ENCODE data around the gene BSG. TPM values are rescaled to one million over a fixed set of nuclear protein-coding genes. Genes with fewer than 3 reads are reported as not detected.

BSG gene
- 100 to 1,000 TPM; 167 to 168 TPM for total RNA-seq

- peaks cover 21% of the 10 kb centered on the region for H3K4me1 Mint-ChIP-seq
- peak within 1 kb of the TSS; percentile 94 for H3K27ac Mint-ChIP-seq
- peak; percentile 100 for DNase-seq
- peaks cover 4% of the 10 kb centered on the region for H3K27me3 Mint-ChIP-seq
- peak within 1 kb of the TSS; percentile 92 for H3K4me3 Mint-ChIP-seq
- H3K36me3 Mint-ChIP-seq, result peaks cover 4% of the 10 kb centered on the region
- no peaks in the 10 kb centered on the region for H3K9me3 Mint-ChIP-seq
Observed at GRCh38 chr19:572140-572742, at the start of gene BSG. Gene BSG (plus strand): TSS chr19:572596. CDS start chr19:572635, 39 bp downstream.

DNA sequence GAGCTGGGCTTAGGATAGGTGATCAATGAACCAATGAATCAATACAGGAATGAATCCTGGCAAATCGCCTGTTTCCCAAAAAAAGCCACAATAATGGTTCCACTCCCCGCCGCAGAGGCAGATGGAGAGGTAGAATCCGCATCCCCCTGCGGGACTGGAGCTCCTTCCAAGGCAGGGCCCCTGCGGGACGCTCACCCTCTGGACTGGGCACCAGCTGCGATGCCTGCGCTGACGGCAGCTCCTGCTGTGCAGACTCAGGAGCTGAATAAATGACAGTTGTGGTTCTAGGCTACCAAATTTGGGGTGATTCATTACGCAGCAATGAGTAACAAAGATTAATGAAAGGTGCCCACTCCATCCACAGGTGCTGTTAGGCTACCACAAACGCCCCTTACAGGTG is 49.7 kb upstream of the BSG start:
- Mint-ChIP-seq H3K27ac (no peak overlapping the region), H3K4me3 (no peak overlapping the region), H3K9me3 (no peaks in the 10 kb centered on the region), H3K27me3 (peaks cover 14% of the 10 kb centered on the region), H3K4me1 (peaks cover 3% of the 10 kb centered on the region), H3K36me3 (no peaks in the 10 kb centered on the region)
- no peak for DNase-seq

DNA sequence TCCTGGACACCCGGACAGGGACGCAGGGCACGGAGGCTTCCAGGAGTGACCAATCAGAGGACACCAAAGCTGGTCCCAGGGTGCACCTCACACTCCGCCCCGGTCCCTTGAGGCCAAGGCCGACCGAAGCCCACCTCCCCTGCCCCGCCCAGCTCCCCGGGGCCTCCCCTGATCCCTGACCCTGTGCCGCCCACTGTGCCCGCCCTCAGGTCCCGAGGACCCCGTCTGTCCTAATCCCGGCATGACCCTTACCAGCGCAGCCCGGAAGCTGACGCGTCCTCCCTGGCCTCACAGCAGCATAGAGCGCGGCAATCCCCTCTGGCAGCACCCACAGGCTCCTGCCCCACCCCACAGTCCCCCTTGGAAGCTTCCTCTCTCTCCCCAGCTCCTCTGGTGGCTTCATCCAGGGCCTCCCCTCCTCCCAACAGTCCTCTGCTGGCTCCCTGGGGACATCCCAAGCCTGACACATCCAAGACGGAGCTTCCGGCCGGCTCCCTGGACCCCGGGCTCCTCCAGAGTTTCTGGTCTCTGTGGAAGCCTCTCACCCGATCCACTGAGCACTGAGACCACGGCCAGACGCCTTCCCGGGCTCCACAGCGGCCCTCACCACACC is 48.2 kb upstream of the BSG start:
- H3K27ac Mint-ChIP-seq, result no peak overlapping the region
- no peaks in the 10 kb centered on the region for H3K36me3 Mint-ChIP-seq
- H3K4me1 Mint-ChIP-seq, result peaks cover 3% of the 10 kb centered on the region
- peaks cover 14% of the 10 kb centered on the region for H3K27me3 Mint-ChIP-seq
- DNase-seq, result no peak
- no peaks in the 10 kb centered on the region for H3K9me3 Mint-ChIP-seq
- H3K4me3 Mint-ChIP-seq, result no peak overlapping the region

DNA sequence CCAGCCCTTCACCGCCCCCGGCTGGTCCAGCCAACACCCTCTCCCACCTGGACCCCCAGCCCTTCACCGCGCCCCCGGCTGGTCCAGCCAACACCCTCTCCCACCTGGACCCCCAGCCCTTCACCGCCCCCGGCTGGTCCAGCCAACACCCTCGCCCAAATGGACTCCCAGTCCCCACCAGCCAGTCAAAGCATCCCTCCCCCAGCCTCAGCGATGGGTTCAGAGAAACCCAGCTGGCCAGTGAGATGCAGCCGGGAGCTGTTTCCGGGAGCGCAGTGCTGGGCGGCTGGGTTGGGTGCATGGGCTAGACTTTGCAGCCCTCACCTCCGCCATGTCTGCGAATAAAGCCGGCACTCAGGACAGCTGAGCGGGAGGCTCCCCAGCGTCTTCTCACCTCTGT is 47.4 kb upstream of the BSG start:
- Mint-ChIP-seq H3K4me1 (peaks cover 3% of the 10 kb centered on the region), H3K27ac (no peak overlapping the region), H3K9me3 (no peaks in the 10 kb centered on the region), H3K36me3 (no peaks in the 10 kb centered on the region), H3K27me3 (peaks cover 14% of the 10 kb centered on the region), H3K4me3 (no peak overlapping the region)
- no peak for DNase-seq

DNA sequence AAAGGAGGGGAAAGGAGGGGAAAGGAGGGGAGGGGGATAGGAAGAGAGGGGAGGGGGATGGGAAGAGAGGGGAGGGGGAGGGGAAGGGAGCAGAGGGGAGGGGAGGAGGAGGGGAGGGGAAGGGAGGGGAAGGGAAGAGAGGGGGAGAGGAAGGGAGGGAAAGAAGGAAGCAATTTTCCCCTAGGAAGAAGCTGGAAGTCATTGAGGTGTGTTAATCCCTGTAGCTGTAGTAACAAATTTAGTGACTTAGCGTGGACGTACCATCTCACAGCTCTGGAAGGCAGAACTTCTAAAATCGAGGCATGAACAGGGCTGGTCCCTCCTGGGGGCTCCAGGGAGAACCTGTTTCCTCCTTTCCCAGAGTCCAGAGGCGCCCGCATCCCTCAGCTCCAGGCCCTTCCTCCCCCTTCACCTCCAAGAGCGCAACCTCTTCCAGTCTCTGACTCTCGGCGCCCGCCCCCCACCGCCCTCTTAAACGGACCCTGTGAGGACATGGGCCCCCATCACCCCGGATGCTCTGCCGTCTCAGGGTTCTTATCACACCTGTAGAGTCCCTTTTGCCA is 46.5 kb upstream of the BSG start:
- H3K27me3 Mint-ChIP-seq, result peaks cover 14% of the 10 kb centered on the region
- H3K27ac Mint-ChIP-seq, result no peak overlapping the region
- H3K36me3 Mint-ChIP-seq, result no peaks in the 10 kb centered on the region
- DNase-seq, result no peak
- peaks cover 3% of the 10 kb centered on the region for H3K4me1 Mint-ChIP-seq
- H3K9me3 Mint-ChIP-seq, result no peaks in the 10 kb centered on the region
- no peak overlapping the region for H3K4me3 Mint-ChIP-seq

GRCh38 chr19:530134-531008 is 42.0 kb upstream of the BSG start:
- DNase-seq, result no peak
- Mint-ChIP-seq H3K4me3 (peak overlapping the region; percentile 81), H3K27me3 (peaks cover 11% of the 10 kb centered on the region), H3K9me3 (no peaks in the 10 kb centered on the region), H3K36me3 (no peaks in the 10 kb centered on the region), H3K27ac (peak overlapping the region; percentile 85), H3K4me1 (peaks cover 18% of the 10 kb centered on the region)

DNA sequence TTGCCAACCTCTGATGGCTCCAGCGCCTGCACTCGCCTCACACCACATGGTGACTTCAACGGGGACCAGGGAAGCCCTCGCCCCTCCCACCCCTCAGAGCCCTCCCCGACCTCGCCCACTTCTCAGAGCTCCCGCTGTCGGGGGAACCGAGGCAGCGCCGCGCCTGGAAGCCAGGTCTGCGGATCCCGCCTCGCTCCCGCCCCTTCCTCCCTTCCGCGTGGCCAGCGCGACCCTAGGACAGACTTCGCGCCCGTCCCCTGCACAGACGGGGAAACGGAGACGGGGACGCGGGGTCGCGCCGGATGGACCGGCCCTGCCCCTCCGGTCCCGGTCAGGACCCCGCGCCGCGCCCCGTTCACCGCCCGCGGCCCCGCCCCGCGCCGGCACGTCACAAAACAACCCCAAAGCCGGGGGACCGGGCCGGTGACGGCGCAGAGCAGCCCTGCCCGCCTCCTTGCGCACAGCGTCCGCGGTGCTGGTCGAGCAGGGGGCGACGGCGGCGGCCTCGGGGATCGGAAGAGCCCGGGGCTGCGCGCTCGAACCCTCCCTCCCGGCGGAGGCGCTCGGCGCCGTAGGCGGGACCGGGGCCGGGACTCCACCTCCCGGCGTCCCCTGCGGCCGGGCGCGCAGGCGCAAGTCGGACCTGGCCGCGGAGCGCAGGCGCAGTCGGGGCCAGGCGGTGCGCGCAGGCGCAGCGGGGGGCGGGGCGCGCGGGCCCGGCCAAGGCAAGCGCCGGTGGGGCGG is 41.2 kb upstream of the BSG start:
- Mint-ChIP-seq H3K27ac (peak overlapping the region; percentile 85), H3K4me3 (peak overlapping the region; percentile 81), H3K36me3 (no peaks in the 10 kb centered on the region), H3K27me3 (peaks cover 5% of the 10 kb centered on the region), H3K9me3 (no peaks in the 10 kb centered on the region), H3K4me1 (peaks cover 16% of the 10 kb centered on the region)
- DNase-seq, result peak; percentile 98

DNA sequence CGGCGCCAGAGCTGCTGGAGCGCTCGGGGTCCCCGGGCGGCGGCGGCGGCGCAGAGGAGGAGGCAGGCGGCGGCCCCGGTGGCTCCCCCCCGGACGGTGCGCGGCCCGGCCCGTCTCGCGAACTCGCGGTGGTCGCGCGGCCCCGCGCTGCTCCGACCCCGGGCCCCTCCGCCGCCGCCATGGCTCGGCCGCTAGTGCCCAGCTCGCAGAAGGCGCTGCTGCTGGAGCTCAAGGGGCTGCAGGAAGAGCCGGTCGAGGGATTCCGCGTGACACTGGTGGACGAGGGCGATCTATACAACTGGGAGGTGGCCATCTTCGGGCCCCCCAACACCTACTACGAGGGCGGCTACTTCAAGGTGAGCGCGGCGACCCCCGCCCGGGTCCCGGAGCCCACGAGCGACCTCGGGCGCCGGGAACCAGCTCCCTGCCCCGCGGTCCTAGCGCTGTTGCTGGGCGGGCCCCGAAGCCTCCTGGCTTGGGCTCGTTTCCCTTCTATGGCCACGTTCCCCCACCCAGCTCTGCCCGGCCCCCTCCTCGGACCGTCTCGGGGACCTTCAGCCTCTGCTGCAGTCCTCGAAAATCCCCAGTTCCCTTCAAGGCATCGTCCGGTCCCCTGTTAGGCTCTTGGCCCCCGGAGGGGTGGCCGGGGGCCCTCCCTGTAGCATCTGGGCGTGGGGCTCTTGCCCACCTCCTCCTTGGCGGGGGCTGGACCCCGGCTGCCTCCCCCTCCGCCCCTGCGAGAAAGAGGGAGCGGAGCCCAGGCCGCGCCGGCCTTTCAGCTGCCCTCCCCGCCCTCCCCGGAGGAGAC is 40.4 kb upstream of the BSG start, which contains the start of gene CDC34:
TSS of gene CDC34 (plus strand) at position 8 of the 808 bp plus-strand sequence. CDS start at position 180, 172 bp downstream.
- H3K4me3 Mint-ChIP-seq, result peak within 1 kb of the TSS; percentile 87
- H3K36me3 Mint-ChIP-seq, result no peaks in the 10 kb centered on the region
- H3K4me1 Mint-ChIP-seq, result peaks cover 16% of the 10 kb centered on the region
- peak within 1 kb of the TSS; percentile 85 for H3K27ac Mint-ChIP-seq
- DNase-seq, result no peak
- H3K9me3 Mint-ChIP-seq, result no peaks in the 10 kb centered on the region
- H3K27me3 Mint-ChIP-seq, result peaks cover under 1% of the 10 kb centered on the region

DNA sequence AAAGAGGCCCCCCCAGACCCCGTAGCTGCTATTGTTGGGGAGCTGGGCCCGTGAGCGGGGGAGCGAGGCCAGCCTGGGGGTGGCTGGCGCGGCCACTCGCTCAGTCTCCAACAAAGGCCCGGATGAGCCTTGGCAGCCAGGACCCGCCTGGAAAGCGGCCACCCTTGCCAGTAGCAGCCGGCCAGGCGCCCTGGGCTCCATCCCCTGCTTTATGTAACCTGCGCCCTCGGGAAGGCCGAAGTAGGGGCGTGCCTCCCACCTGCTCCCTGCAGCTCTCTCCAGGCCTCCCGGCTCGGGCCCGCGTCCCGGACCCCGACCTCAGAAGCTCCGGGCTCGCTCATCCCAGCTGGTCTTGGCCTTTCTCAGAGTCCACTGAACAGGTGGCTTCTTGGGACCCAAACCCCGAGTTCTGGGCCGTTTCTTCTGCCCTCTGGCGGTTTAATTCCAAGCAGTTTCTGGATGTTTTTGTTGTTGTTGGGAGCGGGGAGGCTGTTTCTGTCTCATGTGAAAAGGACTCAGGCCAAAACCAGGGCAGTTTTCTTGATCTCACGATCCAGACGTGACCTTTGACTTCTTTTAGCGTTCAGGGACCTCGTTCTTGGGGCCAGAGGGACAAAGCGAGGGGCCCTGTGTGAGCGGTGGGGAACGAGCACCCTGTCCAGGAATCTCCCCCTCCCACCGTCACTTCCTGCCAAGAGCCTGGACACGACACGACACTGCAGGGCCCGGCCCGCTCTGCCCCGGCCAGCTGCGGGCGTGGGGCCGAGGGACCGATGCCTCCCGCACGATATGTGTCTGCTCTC is 39.6 kb upstream of the BSG start:
- Mint-ChIP-seq H3K36me3 (no peaks in the 10 kb centered on the region), H3K27ac (peak overlapping the region; percentile 79), H3K9me3 (no peaks in the 10 kb centered on the region), H3K4me3 (peak overlapping the region; percentile 87), H3K27me3 (no peaks in the 10 kb centered on the region), H3K4me1 (peaks cover 16% of the 10 kb centered on the region)
- DNase-seq, result peak; percentile 44

- no peak overlapping the region for H3K27ac Mint-ChIP-seq
- no peak for DNase-seq
- H3K4me3 Mint-ChIP-seq, result peak overlapping the region; percentile 87
- no peaks in the 10 kb centered on the region for H3K9me3 Mint-ChIP-seq
- H3K27me3 Mint-ChIP-seq, result no peaks in the 10 kb centered on the region
- no peaks in the 10 kb centered on the region for H3K36me3 Mint-ChIP-seq
- peaks cover 16% of the 10 kb centered on the region for H3K4me1 Mint-ChIP-seq
Observed at GRCh38 chr19:533364-534058, 38.9 kb upstream of the BSG start.

- no peaks in the 10 kb centered on the region for H3K27me3 Mint-ChIP-seq
- no peak overlapping the region for H3K4me3 Mint-ChIP-seq
- H3K27ac Mint-ChIP-seq, result no peak overlapping the region
Observed at GRCh38 chr19:534088-534487, 38.3 kb upstream of the BSG start.

GRCh38 chr19:535017-535835 is 37.2 kb upstream of the BSG start:
- Mint-ChIP-seq H3K27ac (no peak overlapping the region), H3K4me3 (peak overlapping the region; percentile 7), H3K9me3 (no peaks in the 10 kb centered on the region), H3K27me3 (no peaks in the 10 kb centered on the region), H3K4me1 (peaks cover 16% of the 10 kb centered on the region), H3K36me3 (no peaks in the 10 kb centered on the region)
- no peak for DNase-seq

More at GRCh38 chr19:534088-534487, 38.3 kb upstream of the BSG start:
- DNase-seq, result no peak
- Mint-ChIP-seq H3K4me1 (peaks cover 16% of the 10 kb centered on the region), H3K36me3 (no peaks in the 10 kb centered on the region), H3K9me3 (no peaks in the 10 kb centered on the region)

All from activated naive CD8-positive, alpha-beta T cell treated with anti-CD3 and anti-CD28 coated beads for 36 hours (primary cell).